Measurements from ENCODE around the gene XDH. TPM values are rescaled to one million over a fixed set of nuclear protein-coding genes. Genes with fewer than 3 reads are reported as not detected.
A peak's percentile ranks its signal among the peaks of the same experiment; 100 is the strongest.

XDH gene
- total RNA-seq, 1 experiment from 2014 or later, result 0.19 TPM

- no peak for DNase-seq (ENCODE audit: low spot score)
Measured at GRCh38 chr2:31404302-31404701, 10.2 kb downstream of the XDH start.

GRCh38 chr2:31402388-31402787 is 12.2 kb downstream of the XDH start:
- no peak for DNase-seq (ENCODE audit: low spot score)

GRCh38 chr2:31401580-31401979 is 13.0 kb downstream of the XDH start:
- peak; percentile 90 for DNase-seq (ENCODE audit: low spot score)

GRCh38 chr2:31398881-31399280 is 15.7 kb downstream of the XDH start:
- DNase-seq (ENCODE audit: low spot score), result no peak

- no peak for DNase-seq (ENCODE audit: low spot score)
Measured at GRCh38 chr2:31397094-31397493, 17.4 kb downstream of the XDH start.

GRCh38 chr2:31390324-31390723 is 24.2 kb downstream of the XDH start:
- no peak for DNase-seq (ENCODE audit: low spot score)

GRCh38 chr2:31388736-31389135 is 25.8 kb downstream of the XDH start:
- DNase-seq (ENCODE audit: low spot score), result no peak

- DNase-seq (ENCODE audit: low spot score), result no peak
Measured at GRCh38 chr2:31387850-31388249, 26.7 kb downstream of the XDH start.

- DNase-seq (ENCODE audit: low spot score), result no peak
Measured at GRCh38 chr2:31386648-31387047, 27.9 kb downstream of the XDH start.

- no peak for DNase-seq (ENCODE audit: low spot score)
Measured at GRCh38 chr2:31386172-31386571, 28.4 kb downstream of the XDH start.

GRCh38 chr2:31384771-31385276 is 29.7 kb downstream of the XDH start:
- DNase-seq (ENCODE audit: low spot score), result peak; percentile 91

GRCh38 chr2:31384351-31384750 is 30.2 kb downstream of the XDH start:
- DNase-seq (ENCODE audit: low spot score), result peak; percentile 90

- DNase-seq (ENCODE audit: low spot score), result peak; percentile 38
Measured at GRCh38 chr2:31383471-31384153, 30.9 kb downstream of the XDH start.

GRCh38 chr2:31382452-31383120 is 32.0 kb downstream of the XDH start:
- DNase-seq (ENCODE audit: low spot score), result peak; percentile 44

- DNase-seq (ENCODE audit: low spot score), result no peak
Measured at GRCh38 chr2:31381601-31382000, 32.9 kb downstream of the XDH start.

GRCh38 chr2:31380243-31380642 is 34.3 kb downstream of the XDH start:
- no peak for DNase-seq (ENCODE audit: low spot score)

GRCh38 chr2:31379747-31380146 is 34.8 kb downstream of the XDH start:
- no peak for DNase-seq (ENCODE audit: low spot score)

- DNase-seq (ENCODE audit: low spot score), result no peak
Measured at GRCh38 chr2:31378791-31379501, 35.6 kb downstream of the XDH start.

- DNase-seq (ENCODE audit: low spot score), result no peak
Measured at GRCh38 chr2:31378389-31378788, 36.2 kb downstream of the XDH start.

GRCh38 chr2:31373127-31373526 is 41.4 kb downstream of the XDH start:
- no peak for DNase-seq (ENCODE audit: low spot score)

GRCh38 chr2:31372097-31372496 is 42.4 kb downstream of the XDH start:
- no peak for DNase-seq (ENCODE audit: low spot score)

GRCh38 chr2:31371691-31372090 is 42.9 kb downstream of the XDH start:
- DNase-seq (ENCODE audit: low spot score), result no peak

- DNase-seq (ENCODE audit: low spot score), result no peak
Measured at GRCh38 chr2:31366733-31367132, 47.8 kb downstream of the XDH start.
